ENCODE data around the gene LMTK3. TPM values are rescaled to one million over a fixed set of nuclear protein-coding genes. Genes with fewer than 3 reads are reported as not detected.
"Not testable (repeated sequence)": the region's sequence is repeated elsewhere in the genome, so short reads cannot be mapped to it uniquely, and the experiment has no call there.

LMTK3 gene
- polyA plus RNA-seq, 1 donor = 0.09 TPM

DNA sequence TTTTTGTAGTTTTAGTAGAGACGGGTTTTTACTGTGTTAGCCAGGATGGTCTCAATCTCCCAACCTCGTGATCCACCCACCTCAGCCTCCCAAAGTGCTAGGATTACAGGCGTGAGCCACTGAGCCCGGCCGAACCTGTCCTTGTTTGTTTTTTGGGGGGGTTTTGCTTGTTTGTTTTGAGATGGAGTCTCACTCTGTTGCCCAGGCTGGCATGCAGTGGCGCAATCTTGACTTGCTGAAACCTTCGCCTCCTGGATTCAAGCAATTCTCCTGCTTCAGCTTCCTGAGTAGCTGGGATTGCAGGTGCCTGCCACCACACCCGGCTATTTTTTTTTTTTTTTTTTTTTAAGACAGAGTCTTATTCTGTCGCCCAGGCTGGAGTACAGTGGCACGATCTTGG, 24.9 kb downstream of the LMTK3 start:
- DNase-seq = not testable (repeated sequence)

DNA sequence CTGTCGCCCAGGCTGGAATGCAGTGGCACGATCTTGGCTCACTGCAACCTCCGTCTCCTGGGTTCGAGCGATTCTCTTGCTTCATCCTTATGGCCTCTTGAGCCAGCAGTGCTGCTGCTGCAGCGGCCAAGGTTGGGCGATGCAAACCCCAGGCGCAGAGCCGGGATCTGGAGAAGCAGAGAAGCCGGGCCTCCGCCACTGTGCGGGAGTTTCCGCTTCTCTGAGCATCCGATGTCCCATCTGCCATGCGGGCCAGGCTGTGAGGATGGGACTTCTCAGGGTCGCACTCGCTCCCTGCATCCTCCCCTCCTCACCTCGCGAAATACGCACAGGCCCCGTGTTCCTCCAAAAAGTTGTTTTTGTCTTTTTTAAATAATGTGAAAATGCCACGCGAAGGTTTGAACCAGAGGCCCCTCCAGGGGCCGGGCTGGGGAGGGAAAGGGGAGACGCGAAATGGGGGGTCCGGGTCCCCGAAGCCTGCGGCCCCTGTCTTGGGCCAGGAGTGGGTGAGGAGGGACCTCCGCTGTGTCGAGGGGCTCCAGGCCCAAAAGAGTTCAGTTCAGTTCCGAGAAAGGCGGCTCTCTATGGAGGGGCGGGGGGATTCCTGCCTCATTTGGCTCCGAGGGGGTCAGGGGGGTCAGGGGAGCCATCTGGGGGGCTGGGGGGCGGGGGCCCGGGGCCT, 26.6 kb downstream of the LMTK3 start:
- DNase-seq = no peak

DNA sequence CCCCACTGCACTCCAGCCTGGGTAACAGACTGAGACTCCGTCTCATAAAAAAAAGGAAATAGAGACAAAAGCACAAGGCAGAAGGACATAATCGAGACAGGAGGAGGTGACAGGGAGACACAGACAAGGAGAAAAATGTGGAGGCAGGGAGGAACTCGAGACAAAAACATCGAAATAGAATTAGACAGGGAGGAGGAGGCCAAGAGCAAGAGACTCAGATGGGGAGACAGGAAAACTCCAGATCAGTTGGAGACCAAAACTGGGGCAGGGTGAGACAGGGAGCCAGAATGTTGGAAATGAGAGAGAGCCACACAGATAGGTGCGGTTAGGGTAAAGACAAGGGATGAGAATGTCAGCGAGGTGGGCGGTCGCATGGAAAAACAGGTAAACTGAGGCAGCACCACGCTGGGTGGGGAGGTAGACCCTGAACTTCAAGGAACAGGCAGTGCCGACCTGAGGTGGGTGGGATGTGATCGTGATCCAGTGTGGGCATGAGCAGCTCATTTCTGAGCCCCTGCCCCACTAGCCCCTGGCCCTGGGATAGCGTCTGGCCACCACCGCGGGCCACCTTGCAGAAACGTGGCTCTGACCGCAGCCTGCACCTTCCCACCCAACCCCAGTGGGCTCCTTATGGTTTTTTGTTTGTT, 27.3 kb downstream of the LMTK3 start:
- DNase-seq = no peak

DNA sequence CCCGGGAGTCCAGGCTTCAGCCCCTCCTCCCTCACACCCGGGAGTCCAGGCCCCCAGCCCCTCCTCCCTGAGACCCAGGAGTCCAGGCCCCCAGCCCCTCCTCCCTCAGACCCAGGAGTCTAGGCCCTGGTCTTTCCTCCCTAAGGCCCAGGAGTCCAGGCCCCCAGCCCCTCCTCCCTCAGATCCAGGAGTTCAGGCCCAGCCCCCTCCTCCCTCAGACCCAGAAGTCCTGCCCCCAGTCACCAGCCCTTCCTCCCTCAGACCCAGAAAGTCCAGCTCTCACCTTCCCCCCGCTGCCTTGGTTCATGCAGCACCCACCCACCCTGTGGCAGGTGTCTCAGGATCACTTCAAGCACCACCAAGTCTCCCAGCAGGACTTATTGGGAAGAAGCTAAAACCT, 28.3 kb downstream of the LMTK3 start:
- no peak for DNase-seq

DNA sequence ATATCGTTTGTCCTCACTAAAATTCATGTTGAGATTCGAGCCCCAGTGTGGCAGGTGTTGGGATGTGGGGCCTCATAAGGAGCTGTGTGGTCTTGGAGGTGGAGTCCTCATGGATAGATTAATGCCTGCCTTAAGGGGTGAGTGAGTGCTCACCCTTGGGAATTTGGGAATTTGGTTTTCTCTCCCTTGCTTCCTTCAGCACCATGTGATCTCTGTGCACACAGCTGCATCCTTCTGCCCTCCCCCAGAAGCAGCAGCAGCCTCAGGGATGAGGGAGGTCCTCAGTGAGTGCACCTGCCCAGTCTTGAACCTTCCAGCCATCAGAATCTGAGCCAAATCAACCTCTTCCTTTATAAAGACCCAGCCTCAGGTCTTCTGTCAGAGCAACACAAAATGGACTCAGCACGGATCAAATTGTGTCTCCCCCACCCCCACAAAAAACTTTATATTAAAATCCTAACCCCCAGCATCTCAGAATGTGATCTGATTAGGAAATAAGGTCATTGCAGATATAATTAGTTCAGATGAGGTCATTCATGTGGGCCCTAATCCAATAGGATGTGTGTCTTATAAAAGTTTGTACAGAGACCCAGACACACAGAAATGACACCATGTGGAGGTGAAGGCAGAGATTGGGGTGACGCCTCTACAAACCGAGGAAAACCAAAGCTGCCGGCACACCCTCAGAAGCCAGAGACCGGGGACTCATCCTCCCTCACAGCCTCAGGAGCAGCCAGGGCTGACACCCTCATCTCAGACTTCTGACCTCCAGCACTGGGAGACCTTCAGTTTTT, 29.6 kb downstream of the LMTK3 start:
- DNase-seq = no peak

DNA sequence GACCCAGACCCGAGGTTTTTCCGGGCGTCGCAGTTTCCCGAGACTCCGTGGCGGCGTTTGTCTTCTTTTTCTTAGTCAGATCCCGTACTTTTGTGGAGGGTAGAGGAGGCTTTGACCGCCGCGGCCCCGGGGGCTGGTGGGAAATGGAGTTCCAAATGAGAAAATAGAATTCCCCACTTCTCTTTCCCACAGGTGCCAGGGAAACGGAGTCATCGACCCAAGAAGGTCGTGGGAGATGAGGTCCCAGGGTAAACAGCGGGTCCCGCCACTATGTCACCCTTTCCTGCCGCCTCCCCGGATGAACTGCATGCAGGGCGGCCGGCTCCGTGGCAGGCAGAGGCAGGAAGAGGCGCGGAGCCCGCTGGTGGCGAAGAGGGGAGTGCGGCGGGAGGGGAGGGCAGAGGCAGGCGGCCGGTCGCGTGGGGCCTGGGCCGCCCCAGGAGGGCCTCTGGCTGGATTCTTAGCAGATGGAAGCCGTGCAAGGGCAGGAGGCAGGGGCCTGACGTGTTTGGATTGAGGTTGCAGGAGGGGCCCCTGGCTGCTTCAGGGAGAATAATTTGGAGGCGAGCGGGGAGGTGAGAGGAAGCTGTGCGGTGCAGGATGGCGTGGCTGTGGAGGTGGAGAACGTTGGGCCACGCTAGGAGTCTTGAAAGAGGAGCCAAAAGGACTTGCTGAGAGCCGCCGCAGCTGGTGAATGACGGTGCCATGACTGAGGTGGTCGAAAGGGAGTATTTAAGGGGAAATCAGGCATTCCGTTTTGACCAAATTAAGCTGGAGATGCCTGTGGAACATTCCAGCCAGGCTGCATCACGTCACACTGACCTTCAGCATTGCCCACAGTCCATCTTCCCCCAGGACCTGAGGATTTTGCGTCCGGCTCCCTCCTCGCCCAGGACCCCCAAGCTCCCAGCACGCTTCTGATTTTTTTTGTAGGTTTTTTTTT, 30.8 kb downstream of the LMTK3 start:
- DNase-seq = peak; percentile 52

DNA sequence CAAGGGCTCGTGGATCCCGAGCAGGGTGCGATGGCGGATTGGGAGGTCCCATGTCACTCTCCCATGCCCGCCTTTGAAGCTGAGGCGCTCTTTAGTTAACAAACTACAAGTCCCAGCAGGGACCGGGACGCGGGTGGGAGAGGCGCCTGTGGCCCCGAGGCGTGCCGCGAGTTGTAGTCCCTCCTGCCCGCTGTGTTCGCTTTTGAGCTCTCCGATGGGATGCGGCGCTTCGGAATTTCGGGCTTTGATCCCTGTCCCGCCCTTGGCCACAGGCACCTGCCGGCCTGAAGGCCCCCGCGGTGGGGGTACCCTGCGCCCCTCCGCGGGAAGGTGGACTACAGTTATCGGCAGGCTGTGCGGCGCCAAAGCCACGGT, 31.5 kb downstream of the LMTK3 start:
- DNase-seq = peak; percentile 59

DNA sequence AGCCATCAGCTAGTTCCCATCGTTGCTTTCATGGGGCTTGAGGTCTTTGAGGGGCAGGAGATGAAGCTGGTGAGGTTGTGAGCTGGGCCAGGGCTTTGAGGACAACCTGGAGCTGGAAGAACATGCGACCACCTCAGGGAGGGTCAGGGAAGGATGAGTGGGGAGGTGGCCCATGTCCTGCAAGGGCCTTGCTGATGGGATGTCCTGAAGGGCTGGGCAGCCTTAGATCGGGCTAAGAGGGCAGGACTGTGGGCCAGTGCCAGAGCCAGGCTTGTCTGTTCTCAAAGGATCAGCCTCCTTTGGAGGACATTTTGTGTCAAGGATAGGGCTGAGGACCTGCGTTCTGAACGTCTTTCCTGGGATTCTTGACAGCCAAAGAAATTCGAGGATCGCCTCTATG, 31.9 kb downstream of the LMTK3 start:
- no peak for DNase-seq

DNA sequence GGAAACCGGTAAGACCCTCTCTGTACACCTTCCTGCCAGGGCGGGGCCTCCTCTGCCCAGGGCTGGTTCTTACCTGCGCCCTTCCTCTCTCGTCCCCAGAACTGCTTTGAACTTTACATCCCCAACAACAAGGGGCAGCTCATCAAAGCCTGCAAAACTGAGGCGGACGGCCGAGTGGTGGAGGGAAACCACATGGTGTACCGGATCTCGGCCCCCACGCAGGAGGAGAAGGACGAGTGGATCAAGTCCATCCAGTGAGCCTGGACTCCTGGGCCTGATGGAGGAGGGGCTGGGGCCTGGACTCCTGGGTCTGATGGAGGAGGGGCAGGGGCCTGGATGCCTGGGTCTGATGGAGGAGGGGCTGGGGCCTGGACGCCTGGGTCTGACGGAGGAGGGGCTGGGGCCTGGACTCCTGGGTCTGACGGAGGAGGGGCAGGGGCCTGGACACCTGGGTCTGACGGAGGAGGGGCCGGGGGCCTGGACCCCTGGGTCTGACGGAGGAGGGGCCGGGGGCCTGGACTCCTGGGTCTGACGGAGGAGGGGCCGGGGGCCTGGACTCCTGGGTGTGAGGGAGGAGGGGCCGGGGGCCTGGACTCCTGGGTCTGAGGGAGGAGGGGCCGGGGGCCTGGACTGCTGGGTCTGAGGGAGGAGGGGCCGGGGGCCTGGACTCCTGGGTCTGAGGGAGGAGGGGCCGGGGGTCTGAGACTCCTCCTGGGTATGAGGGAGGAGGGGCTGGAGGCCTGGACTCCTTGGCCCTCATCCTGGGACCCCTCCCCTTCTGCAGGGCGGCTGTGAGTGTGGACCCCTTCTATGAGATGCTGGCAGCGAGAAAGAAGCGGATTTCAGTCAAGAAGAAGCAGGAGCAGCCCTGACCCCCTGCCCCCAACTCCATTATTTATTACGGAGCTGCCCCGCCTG, 33.0 kb downstream of the LMTK3 start:
- no peak for DNase-seq

DNA sequence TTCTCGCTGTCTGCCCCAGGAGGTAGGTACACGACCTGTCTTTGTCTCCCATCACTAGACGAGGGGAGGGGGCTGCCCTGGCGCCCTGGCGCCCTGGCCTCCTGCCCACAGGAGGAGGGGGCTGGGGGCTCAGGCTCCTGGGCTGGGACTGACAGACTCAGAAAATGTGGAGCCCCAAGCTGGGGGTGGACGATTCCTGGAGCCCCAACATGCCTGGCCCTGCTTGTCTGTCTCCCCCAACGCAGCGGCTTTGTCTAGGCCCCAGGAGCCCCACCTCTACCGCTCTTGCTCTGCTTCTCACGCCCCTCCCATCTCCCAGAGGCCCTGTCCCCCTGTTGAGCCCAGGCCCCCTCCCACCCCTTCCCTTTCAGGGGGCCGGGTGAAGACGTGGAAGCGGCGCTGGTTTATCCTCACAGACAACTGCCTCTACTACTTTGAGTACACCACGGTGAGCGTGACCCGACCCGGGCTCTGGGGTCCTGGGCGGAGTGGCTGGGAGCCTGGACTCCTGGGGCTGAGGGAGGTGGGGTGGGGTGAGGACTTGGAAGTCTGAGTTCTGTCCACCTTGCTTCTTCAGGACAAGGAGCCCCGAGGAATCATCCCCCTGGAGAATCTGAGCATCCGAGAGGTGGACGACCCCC, 33.8 kb downstream of the LMTK3 start:
- no peak for DNase-seq

DNA sequence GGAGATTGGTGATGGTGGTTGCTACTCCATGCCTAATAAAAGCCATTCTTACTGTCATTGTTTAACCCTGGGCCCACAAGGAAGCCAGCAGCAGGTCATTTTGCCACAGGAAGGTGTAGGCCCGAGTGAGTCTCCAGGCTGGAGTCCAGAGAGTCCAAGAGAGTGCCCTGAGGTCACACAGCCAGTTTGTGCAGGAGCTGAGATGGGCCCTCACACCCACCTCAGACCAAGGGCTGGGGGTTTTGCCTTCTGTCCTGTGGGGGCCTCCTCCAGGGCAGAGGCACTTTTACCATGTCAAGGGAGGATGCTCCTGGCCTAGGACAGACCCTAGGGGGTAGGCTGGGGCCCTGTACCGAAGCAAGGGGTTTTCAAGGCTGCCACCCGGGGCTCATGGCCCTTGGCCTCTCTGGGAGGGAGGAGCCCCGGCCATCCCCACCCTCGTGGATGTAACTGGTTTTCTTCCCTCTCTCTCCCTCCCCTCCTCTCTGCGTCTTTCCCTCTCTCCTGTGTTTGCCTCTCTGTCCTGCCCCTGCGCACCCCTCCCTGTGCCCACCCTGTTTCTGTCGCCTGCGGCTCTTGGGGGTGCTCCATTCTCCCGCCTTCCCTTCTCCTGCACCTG, 34.5 kb downstream of the LMTK3 start:
- DNase-seq = no peak

DNA sequence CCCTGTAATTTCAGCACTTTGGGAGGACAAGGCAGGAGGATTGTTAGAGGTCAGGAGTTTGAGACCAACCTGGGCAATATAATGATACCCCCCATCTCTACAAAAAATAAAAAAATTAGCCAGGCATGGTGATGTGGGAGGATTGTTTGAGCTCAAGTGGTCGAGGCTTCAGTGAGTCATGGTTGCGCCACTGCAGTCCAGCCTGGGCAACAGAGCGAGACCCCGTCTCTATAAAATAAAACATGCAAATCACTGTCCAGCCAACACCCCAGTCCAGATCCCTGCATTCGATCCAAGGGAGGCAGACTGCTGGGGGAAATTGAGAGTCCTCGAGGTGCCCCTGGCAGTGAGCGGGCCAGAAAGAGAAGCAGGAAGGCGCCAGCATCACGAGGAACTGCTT, 35.5 kb downstream of the LMTK3 start:
- no peak for DNase-seq

DNA sequence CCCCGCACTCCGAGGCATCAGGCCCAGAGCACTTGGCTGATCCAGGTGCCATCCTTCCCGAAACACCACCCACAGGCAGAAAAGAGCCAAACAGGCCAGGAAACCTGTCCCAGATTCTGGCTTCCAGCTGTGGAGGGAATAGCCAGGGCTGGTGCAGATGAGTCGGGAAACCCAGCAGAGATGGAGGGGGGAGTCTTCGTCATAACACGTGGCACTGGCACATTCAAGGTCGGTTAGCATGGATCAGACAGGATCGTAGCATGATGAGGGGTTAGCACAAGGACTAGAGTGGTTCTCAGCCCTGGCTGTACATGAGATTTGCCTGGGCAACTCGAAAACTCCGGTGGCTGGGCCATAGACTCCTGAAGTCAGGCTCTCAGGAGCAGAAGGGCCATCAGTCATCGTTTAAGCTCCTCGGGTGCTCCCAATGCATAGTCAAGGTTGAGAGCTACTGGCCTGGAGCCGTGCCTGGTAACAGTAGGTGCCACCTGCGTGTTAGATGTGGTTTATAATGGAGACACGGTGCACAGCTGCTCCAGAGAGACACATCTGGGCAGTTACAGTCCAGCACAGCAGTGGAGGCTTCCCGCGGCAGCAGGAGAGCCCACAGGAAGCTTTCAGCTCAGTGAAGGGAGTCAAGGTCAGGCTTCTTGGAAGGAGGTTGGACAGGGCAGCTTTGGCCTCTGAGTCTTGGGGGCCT, 36.1 kb downstream of the LMTK3 start:
- no peak for DNase-seq

DNA sequence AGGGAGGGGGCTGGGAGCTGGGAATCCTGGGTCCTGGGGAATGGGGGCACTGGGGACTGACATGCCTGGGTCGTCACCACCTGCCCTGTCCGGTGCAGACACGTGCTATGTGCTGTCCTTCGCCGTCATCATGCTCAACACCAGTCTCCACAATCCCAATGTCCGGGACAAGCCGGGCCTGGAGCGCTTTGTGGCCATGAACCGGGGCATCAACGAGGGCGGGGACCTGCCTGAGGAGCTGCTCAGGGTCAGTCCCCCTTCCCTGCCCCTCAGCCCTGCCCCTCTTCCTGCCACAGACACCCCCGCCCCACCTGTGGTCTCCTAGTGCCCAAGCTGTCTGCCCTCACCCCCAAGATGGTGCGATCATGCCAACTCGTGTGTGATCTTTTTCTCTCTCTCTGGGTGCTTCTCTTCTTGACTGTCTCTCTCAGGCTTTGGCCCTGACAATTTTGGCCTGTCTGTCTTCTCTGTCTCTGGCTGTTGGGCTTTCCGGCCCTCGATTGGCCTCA, 37.5 kb downstream of the LMTK3 start:
- DNase-seq = no peak

DNA sequence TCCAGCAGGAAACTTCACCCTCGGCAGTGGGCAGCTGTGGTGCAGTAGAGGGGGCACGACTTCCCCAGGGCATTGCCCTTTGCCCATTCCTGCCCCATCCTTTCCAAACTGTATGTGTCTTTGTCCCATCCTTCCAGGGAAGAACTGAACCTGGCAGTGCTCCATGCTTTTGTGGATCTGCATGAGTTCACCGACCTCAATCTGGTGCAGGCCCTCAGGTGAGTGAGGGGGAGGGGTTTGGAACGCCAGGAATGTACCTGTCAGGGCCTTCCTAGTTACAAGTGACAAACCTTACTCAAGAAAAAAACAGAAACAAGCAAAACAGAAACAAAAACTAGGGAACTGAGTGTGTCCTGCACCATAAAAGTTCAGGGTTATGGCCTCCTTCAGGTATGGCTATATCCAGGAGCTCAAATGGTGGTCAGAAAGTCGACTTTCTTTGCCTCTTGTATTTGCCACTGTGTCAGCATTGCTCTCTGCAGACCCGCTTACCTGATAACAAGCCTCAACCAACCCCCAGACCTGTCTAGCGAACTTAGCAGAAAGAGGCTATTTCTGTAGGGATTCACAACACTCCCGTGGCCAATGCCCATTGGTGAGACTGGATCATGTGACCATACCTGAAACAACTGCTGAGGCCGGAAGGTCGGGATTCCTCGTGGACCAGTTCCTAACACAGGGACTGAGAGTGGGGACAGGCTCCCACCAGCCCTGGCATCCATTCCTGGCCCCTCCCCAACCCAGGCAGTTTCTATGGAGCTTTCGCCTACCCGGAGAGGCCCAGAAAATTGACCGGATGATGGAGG, 38.3 kb downstream of the LMTK3 start:
- no peak for DNase-seq

DNA sequence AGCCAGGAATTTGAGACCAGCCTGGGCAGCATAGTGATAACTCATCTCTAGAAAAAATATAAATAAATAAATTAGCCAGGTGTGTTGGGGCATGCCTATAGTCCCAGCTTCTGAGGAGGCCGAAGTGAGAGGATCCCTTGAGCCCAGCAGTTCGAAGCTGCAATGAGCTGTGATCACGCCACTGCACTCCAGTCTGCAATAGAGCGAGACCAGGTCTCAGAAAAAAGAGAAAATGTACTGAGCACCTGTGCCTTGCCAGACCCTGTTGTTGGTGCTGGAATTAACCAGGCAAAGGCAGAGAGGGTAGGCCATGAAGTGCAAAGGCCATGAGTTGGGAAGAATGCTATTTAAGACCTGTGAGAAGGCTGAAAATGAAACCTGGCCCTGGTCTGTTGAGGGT, 39.8 kb downstream of the LMTK3 start:
- no peak for DNase-seq

DNA sequence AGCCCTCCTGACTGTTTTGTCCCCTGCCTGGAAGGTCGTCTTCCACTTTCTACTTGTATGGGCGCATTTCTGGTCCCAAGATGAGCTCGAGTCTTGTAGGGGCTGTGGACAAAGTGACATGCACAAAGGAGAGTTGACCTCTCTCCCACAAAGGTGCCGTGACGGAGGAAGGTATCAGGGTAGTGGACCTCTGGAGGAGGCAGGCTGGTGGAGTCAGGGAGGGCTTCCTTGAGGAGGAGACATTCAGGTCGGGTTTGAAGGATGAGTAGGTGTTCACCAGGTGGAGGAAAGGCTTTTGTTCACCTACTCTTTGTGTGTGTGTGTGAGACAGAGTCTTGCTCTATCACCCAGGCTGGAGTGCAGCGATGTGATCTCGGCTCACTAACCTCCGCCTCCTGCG, 40.8 kb downstream of the LMTK3 start:
- no peak for DNase-seq

DNA sequence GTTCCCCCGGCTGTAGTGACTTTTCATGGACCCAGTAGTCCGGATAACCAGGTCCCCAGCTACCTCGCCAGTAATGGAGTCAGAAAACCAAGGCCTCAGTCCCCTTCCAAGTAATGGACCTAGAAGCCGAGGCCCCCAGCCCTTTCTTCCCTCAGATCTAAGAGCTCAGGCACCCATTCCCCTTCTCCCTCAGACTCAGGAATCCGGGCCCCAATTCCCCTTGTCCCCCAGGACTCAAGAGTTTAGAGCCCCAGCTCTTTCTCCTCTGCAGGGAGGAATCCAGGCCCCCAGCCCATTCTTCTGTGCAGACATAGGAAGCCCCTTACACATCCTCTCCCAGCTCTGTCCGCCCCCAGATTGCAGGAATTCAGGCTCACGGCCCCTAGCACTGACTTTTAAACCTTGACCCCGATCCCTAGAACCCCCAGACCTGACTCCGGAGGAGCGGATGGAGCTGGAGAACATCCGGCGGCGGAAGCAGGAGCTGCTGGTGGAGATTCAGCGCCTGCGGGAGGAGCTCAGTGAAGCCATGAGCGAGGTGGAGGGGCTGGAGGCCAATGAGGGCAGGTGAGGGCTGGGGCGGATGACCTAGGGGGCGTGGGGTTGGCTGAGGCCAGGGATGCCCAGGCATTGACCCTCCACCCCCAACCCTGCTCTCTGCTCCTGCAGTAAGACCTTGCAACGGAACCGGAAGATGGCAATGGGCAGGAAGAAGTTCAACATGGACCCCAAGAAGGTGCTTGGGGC, 41.5 kb downstream of the LMTK3 start:
- DNase-seq = no peak
